Activated CD4-positive, alpha-beta T cell treated with anti-CD3 and anti-CD28 coated beads, Interleukin-2, Interleukin-6, amounts not matched to agents 100 ng/mL and 50 ng/mL, durations not matched to agents 16 hours and 8 hours (primary cell): Measurements from ENCODE around the gene PPM1J.
"Not testable (repeated sequence)": the region's sequence is repeated elsewhere in the genome, so short reads cannot be mapped to it uniquely, and the experiment has no call there.

Experiments
- DNase-seq: peaks from one replicate; pipeline ENCODE4 v3.0.0-alpha.2; 2020

Gene PPM1J

GRCh38 chr1:112715264-112716053 lies at the start of gene PPM1J:
PPM1J (minus strand) TSS chr1:112715332; CDS start chr1:112715301, 31 bp downstream.
- peak; percentile 97 for DNase-seq

- DNase-seq, result no peak
Measured at GRCh38 chr1:112762541-112763500, 47.7 kb upstream of the PPM1J start.

GRCh38 chr1:112761714-112762480 lies 46.8 kb upstream of the PPM1J start:
- DNase-seq, result no peak

GRCh38 chr1:112759228-112759627 lies 44.1 kb upstream of the PPM1J start:
- no peak for DNase-seq

- no peak for DNase-seq
Measured at GRCh38 chr1:112754116-112754628, 39.0 kb upstream of the PPM1J start.

GRCh38 chr1:112748396-112748795 lies 33.3 kb upstream of the PPM1J start:
- no peak for DNase-seq

GRCh38 chr1:112744009-112744578 lies 29.0 kb upstream of the PPM1J start:
- DNase-seq, result no peak

- DNase-seq, result no peak
Measured at GRCh38 chr1:112743174-112744008, 28.3 kb upstream of the PPM1J start.

GRCh38 chr1:112737573-112737972 lies 22.4 kb upstream of the PPM1J start:
- DNase-seq, result no peak

GRCh38 chr1:112735752-112736151 lies 20.6 kb upstream of the PPM1J start:
- DNase-seq, result no peak

GRCh38 chr1:112731451-112731850 lies 16.3 kb upstream of the PPM1J start:
- no peak for DNase-seq

- no peak for DNase-seq
Measured at GRCh38 chr1:112729909-112730308, 14.8 kb upstream of the PPM1J start.

- not testable (repeated sequence) for DNase-seq
Measured at GRCh38 chr1:112729011-112729410, 13.9 kb upstream of the PPM1J start.

- not testable (repeated sequence) for DNase-seq
Measured at GRCh38 chr1:112728306-112728971, 13.3 kb upstream of the PPM1J start.

GRCh38 chr1:112727716-112728115 lies 12.6 kb upstream of the PPM1J start:
- DNase-seq, result no peak

- not testable (repeated sequence) for DNase-seq
Measured at GRCh38 chr1:112724240-112724639, 9.1 kb upstream of the PPM1J start.

GRCh38 chr1:112723511-112723839 lies 8.3 kb upstream of the PPM1J start:
- no peak for DNase-seq

- DNase-seq, result no peak
Measured at GRCh38 chr1:112722601-112723510, 7.7 kb upstream of the PPM1J start.

GRCh38 chr1:112721966-112722524 lies 6.9 kb upstream of the PPM1J start:
- DNase-seq, result no peak
